Measurements from ENCODE around the gene SPDYE3.
"Not testable (repeated sequence)": the region's sequence is repeated elsewhere in the genome, so short reads cannot be mapped to it uniquely, and the experiment has no call there.

SPDYE3 gene

GRCh38 chr7:100346921-100347320 lies 39.4 kb downstream of the SPDYE3 start:
- Histone ChIP-seq H3K4me1 (ENCODE audit: control insufficient read depth in 5 of 5, insufficient read depth in 5 of 5, low read length in 5 of 5) (peaks cover 3 to 29% (median 24%) of the 10 kb centered on the region in 5 donors), H3K27me3 (ENCODE audit: control insufficient read depth in 5 of 5, insufficient read depth in 4 of 5, low read length in 5 of 5) (no peaks in the 10 kb centered on the region), H3K36me3 (ENCODE audit: control insufficient read depth in 5 of 5, insufficient read depth in 5 of 5, low read length in 5 of 5) (peaks cover 5 to 54% (median 44%) of the 10 kb centered on the region in 5 donors), H3K27ac (ENCODE audit: low read depth, low read length) (no peak overlapping the region), H3K9me3 (ENCODE audit: control insufficient read depth in 5 of 5, low read length in 5 of 5) (no peaks in the 10 kb centered on the region), H3K9ac (ENCODE audit: low read length in 5 of 5) (peak overlapping the region in 1 of 5 donors; percentile 24), H3K4me3 (ENCODE audit: low read depth in 1 of 5, low read length in 5 of 5) (no peak overlapping the region)

- Histone ChIP-seq H3K4me1 (ENCODE audit: control insufficient read depth in 5 of 5, insufficient read depth in 5 of 5, low read length in 5 of 5) (peaks cover 2 to 29% (median 22%) of the 10 kb centered on the region in 5 donors), H3K36me3 (ENCODE audit: control insufficient read depth in 5 of 5, insufficient read depth in 5 of 5, low read length in 5 of 5) (peaks cover 5 to 71% (median 57%) of the 10 kb centered on the region in 5 donors), H3K27me3 (ENCODE audit: control insufficient read depth in 5 of 5, insufficient read depth in 4 of 5, low read length in 5 of 5) (no peaks in the 10 kb centered on the region), H3K27ac (ENCODE audit: low read depth, low read length) (no peak overlapping the region), H3K9me3 (ENCODE audit: control insufficient read depth in 5 of 5, low read length in 5 of 5) (no peaks in the 10 kb centered on the region), H3K9ac (ENCODE audit: low read length in 5 of 5) (peak overlapping the region in 1 of 5 donors; percentile 11), H3K4me3 (ENCODE audit: low read depth in 1 of 5, low read length in 5 of 5) (no peak overlapping the region)
Measured at GRCh38 chr7:100348805-100349204, 41.3 kb downstream of the SPDYE3 start.

GRCh38 chr7:100349757-100350156 lies 42.3 kb downstream of the SPDYE3 start:
- Histone ChIP-seq H3K9me3 (ENCODE audit: control insufficient read depth in 5 of 5, low read length in 5 of 5) (no peaks in the 10 kb centered on the region), H3K27me3 (ENCODE audit: control insufficient read depth in 5 of 5, insufficient read depth in 4 of 5, low read length in 5 of 5) (no peaks in the 10 kb centered on the region), H3K9ac (ENCODE audit: low read length in 5 of 5) (no peak overlapping the region), H3K27ac (ENCODE audit: low read depth, low read length) (no peak overlapping the region), H3K4me1 (ENCODE audit: control insufficient read depth in 5 of 5, insufficient read depth in 5 of 5, low read length in 5 of 5) (peaks cover 2 to 31% (median 19%) of the 10 kb centered on the region in 5 donors), H3K36me3 (ENCODE audit: control insufficient read depth in 5 of 5, insufficient read depth in 5 of 5, low read length in 5 of 5) (peaks cover 5 to 80% (median 60%) of the 10 kb centered on the region in 5 donors), H3K4me3 (ENCODE audit: low read depth in 1 of 5, low read length in 5 of 5) (no peak overlapping the region)

GRCh38 chr7:100351657-100352058 lies 44.2 kb downstream of the SPDYE3 start:
- Histone ChIP-seq H3K36me3 (ENCODE audit: control insufficient read depth in 5 of 5, insufficient read depth in 5 of 5, low read length in 5 of 5) (peaks cover 3 to 92% (median 72%) of the 10 kb centered on the region in 5 donors), H3K27ac (ENCODE audit: low read depth, low read length) (no peak overlapping the region), H3K4me3 (ENCODE audit: low read depth in 1 of 5, low read length in 5 of 5) (no peak overlapping the region), H3K27me3 (ENCODE audit: control insufficient read depth in 5 of 5, insufficient read depth in 4 of 5, low read length in 5 of 5) (no peaks in the 10 kb centered on the region), H3K9me3 (ENCODE audit: control insufficient read depth in 5 of 5, low read length in 5 of 5) (no peaks in the 10 kb centered on the region), H3K9ac (ENCODE audit: low read length in 5 of 5) (no peak overlapping the region), H3K4me1 (ENCODE audit: control insufficient read depth in 5 of 5, insufficient read depth in 5 of 5, low read length in 5 of 5) (peaks cover 2 to 29% (median 18%) of the 10 kb centered on the region in 5 donors)

- not testable (repeated sequence) for H3K27me3 ChIP-seq (ENCODE audit: control insufficient read depth in 5 of 5, insufficient read depth in 4 of 5, low read length in 5 of 5); H3K9me3 ChIP-seq (ENCODE audit: control insufficient read depth in 5 of 5, low read length in 5 of 5); H3K4me3 ChIP-seq (ENCODE audit: low read depth in 1 of 5, low read length in 5 of 5); H3K27ac ChIP-seq (ENCODE audit: low read depth, low read length); H3K9ac ChIP-seq (ENCODE audit: low read length in 5 of 5)
- Histone ChIP-seq H3K4me1 (ENCODE audit: control insufficient read depth in 5 of 5, insufficient read depth in 5 of 5, low read length in 5 of 5) (peaks cover 2 to 24% (median 17%) of the 10 kb centered on the region in 5 donors), H3K36me3 (ENCODE audit: control insufficient read depth in 5 of 5, insufficient read depth in 5 of 5, low read length in 5 of 5) (peaks cover 0 to 92% (median 72%) of the 10 kb centered on the region in 5 donors)
Measured at GRCh38 chr7:100352230-100352781, 44.8 kb downstream of the SPDYE3 start.

GRCh38 chr7:100352984-100353684 lies 45.6 kb downstream of the SPDYE3 start:
- Histone ChIP-seq H3K9me3 (ENCODE audit: control insufficient read depth in 5 of 5, low read length in 5 of 5) (no peaks in the 10 kb centered on the region), H3K4me3 (ENCODE audit: low read depth in 1 of 5, low read length in 5 of 5) (no peak overlapping the region), H3K27ac (ENCODE audit: low read depth, low read length) (peak overlapping the region; percentile 17), H3K27me3 (ENCODE audit: control insufficient read depth in 5 of 5, insufficient read depth in 4 of 5, low read length in 5 of 5) (no peaks in the 10 kb centered on the region), H3K36me3 (ENCODE audit: control insufficient read depth in 5 of 5, insufficient read depth in 5 of 5, low read length in 5 of 5) (peaks cover 0 to 92% (median 73%) of the 10 kb centered on the region in 5 donors), H3K4me1 (ENCODE audit: control insufficient read depth in 5 of 5, insufficient read depth in 5 of 5, low read length in 5 of 5) (peaks cover 0 to 17% (median 9%) of the 10 kb centered on the region in 5 donors), H3K9ac (ENCODE audit: low read length in 5 of 5) (no peak overlapping the region)

GRCh38 chr7:100353685-100354330 lies 46.3 kb downstream of the SPDYE3 start:
- Histone ChIP-seq H3K9ac (ENCODE audit: low read length in 5 of 5) (peak overlapping the region in 1 of 5 donors; percentile 30), H3K9me3 (ENCODE audit: control insufficient read depth in 5 of 5, low read length in 5 of 5) (no peaks in the 10 kb centered on the region), H3K27ac (ENCODE audit: low read depth, low read length) (peak overlapping the region; percentile 17), H3K36me3 (ENCODE audit: control insufficient read depth in 5 of 5, insufficient read depth in 5 of 5, low read length in 5 of 5) (peaks cover 0 to 96% (median 79%) of the 10 kb centered on the region in 5 donors), H3K27me3 (ENCODE audit: control insufficient read depth in 5 of 5, insufficient read depth in 4 of 5, low read length in 5 of 5) (no peaks in the 10 kb centered on the region), H3K4me3 (ENCODE audit: low read depth in 1 of 5, low read length in 5 of 5) (no peak overlapping the region), H3K4me1 (ENCODE audit: control insufficient read depth in 5 of 5, insufficient read depth in 5 of 5, low read length in 5 of 5) (peaks cover 0 to 16% (median 9%) of the 10 kb centered on the region in 5 donors)

- no peak overlapping the region for H3K27ac ChIP-seq (ENCODE audit: low read depth, low read length)
- peaks cover 0 to 99% (median 84%) of the 10 kb centered on the region in 5 donors for H3K36me3 ChIP-seq (ENCODE audit: control insufficient read depth in 5 of 5, insufficient read depth in 5 of 5, low read length in 5 of 5)
- peak overlapping the region in 1 of 5 donors; percentile 6 for H3K9ac ChIP-seq (ENCODE audit: low read length in 5 of 5)
- H3K9me3 ChIP-seq (ENCODE audit: control insufficient read depth in 5 of 5, low read length in 5 of 5), result no peaks in the 10 kb centered on the region
- peaks cover 0 to 13% (median 7%) of the 10 kb centered on the region in 5 donors for H3K4me1 ChIP-seq (ENCODE audit: control insufficient read depth in 5 of 5, insufficient read depth in 5 of 5, low read length in 5 of 5)
- H3K4me3 ChIP-seq (ENCODE audit: low read depth in 1 of 5, low read length in 5 of 5), result no peak overlapping the region
- H3K27me3 ChIP-seq (ENCODE audit: control insufficient read depth in 5 of 5, insufficient read depth in 4 of 5, low read length in 5 of 5), result no peaks in the 10 kb centered on the region
Measured at GRCh38 chr7:100356416-100357068, 49.0 kb downstream of the SPDYE3 start.

- Histone ChIP-seq H3K4me3 (ENCODE audit: low read depth in 1 of 5, low read length in 5 of 5) (no peak overlapping the region), H3K27ac (ENCODE audit: low read depth, low read length) (no peak overlapping the region), H3K9ac (ENCODE audit: low read length in 5 of 5) (peak overlapping the region in 1 of 5 donors; percentile 6), H3K4me1 (ENCODE audit: control insufficient read depth in 5 of 5, insufficient read depth in 5 of 5, low read length in 5 of 5) (peaks cover 0 to 12% (median 7%) of the 10 kb centered on the region in 5 donors), H3K9me3 (ENCODE audit: control insufficient read depth in 5 of 5, low read length in 5 of 5) (no peaks in the 10 kb centered on the region), H3K36me3 (ENCODE audit: control insufficient read depth in 5 of 5, insufficient read depth in 5 of 5, low read length in 5 of 5) (peaks cover 4 to 99% (median 88%) of the 10 kb centered on the region in 5 donors), H3K27me3 (ENCODE audit: control insufficient read depth in 5 of 5, insufficient read depth in 4 of 5, low read length in 5 of 5) (no peaks in the 10 kb centered on the region)
Measured at GRCh38 chr7:100357131-100357561, 49.6 kb downstream of the SPDYE3 start.
